GM12878 (cell line): Measurements from ENCODE around the gene SKIDA1. TPM values are rescaled to one million over a fixed set of nuclear protein-coding genes. Genes with fewer than 3 reads are reported as not detected.

Source experiments
- ATAC-seq: fragments of 200-7000 bp; cut with Tn5 transposase; 3 replicates; pipeline ENCODE4 v1.9.1; 2020; ENCODE audit warnings: mild to moderate bottlenecking, moderate library complexity
- BruUV-seq: library from RNA; stranded (reverse); fragments of 400-500 nt; replicated peaks from 2 replicates; lab custom pipeline; 2021; lab: Mats Ljungman, UMichigan
- CTCF ChIA-PET: fragments of 300-600 bp; sonication (Branson Sonifier 250); formaldehyde crosslinking; extraction: SDS; loops from one replicate; lab custom pipeline; 2021; ENCODE audit warnings: inconsistent platforms; lab: Yijun Ruan, JAX
- POLR2A ChIA-PET: fragments of 350-600 bp; formaldehyde crosslinking; extraction: SDS; loops from one replicate; lab custom pipeline; 2021; ENCODE audit warnings: inconsistent platforms; lab: Charles Lee
- RAD21 ChIA-PET: fragments of 300-600 bp; sonication (Branson Sonifier 250); formaldehyde crosslinking; loops from one replicate; lab custom pipeline; 2023; ENCODE audit warnings: antibody characterized with exemption; ENCODE audit not compliant: unreplicated experiment; lab: Charles Lee
- SMC1A ChIA-PET: fragments of 300-600 bp; sonication (Branson Sonifier 250); formaldehyde crosslinking; loops from one replicate; lab custom pipeline; 2023; ENCODE audit not compliant: unreplicated experiment, uncharacterized antibody; lab: Charles Lee
- DNase-seq: peaks from one replicate; pipeline ENCODE4 v3.0.0-alpha.2; 2011; ENCODE audit warnings: low read depth, low spot score
- FAIRE-seq: peaks from 3 replicates; lab custom pipeline; 2011; peaks lifted over from hg19 to GRCh38; lab: Jason Lieb, UNC
- H2AFZ ChIP-seq: 2 replicates; pipeline ENCODE4 v1.6.0; 2011; ENCODE audit warnings: low read depth, low read length, control low read depth; ENCODE audit not compliant: control insufficient read depth
- H3K27ac ChIP-seq: 2 replicates; pipeline ENCODE4 v1.5.1; 2011; ENCODE audit warnings: control low read depth; ENCODE audit not compliant: control insufficient read depth, insufficient read depth
- H3K27me3 ChIP-seq, 2 experiments: replicated peaks in 1 of 2; 2 replicates each; pipeline versions ENCODE4 v1.6.0 to v1.6.1; 2011; ENCODE audit warnings: low read length in 1 of 2; ENCODE audit not compliant: control insufficient read depth in 2 of 2, insufficient read depth in 2 of 2
- H3K36me3 ChIP-seq, 2 experiments: 2 replicates each; pipeline ENCODE4 v1.5.1; 2011; ENCODE audit warnings: low read length in 1 of 2; ENCODE audit not compliant: control insufficient read depth in 2 of 2, insufficient read depth in 2 of 2
- H3K4me1 ChIP-seq: 2 replicates; pipeline ENCODE4 v1.6.1; 2011; ENCODE audit warnings: mild to moderate bottlenecking, low read length, moderate library complexity, mixed read lengths; ENCODE audit not compliant: control insufficient read depth, insufficient read depth
- H3K4me2 ChIP-seq: 2 replicates; pipeline ENCODE4 v1.6.0; 2011; ENCODE audit warnings: control low read depth; ENCODE audit not compliant: control insufficient read depth, insufficient read depth
- H3K4me3 ChIP-seq: fragments of 200-600 bp; sonication (generic); 2 replicates; pipeline ENCODE4 v1.5.1; 2016
- H3K79me2 ChIP-seq: 2 replicates; pipeline ENCODE4 v1.6.0; 2011; ENCODE audit warnings: low read length; ENCODE audit not compliant: control insufficient read depth, insufficient read depth
- H3K9ac ChIP-seq: 2 replicates; pipeline ENCODE4 v1.8.0; 2011; ENCODE audit warnings: low read length, control low read depth, mixed read lengths; ENCODE audit not compliant: control insufficient read depth, insufficient read depth
- H3K9me3 ChIP-seq: replicated peaks from 3 replicates; pipeline ENCODE4 v1.5.1; 2011; ENCODE audit warnings: mild to moderate bottlenecking, low read length; ENCODE audit not compliant: control insufficient read depth, insufficient read depth
- H4K20me1 ChIP-seq: 2 replicates; pipeline ENCODE4 v1.6.0; 2011; ENCODE audit not compliant: control insufficient read depth, insufficient read depth
- CEBPB ChIP-seq, 2 experiments: fragments of 150-350 bp in 1 of 2; IDR thresholded peaks; 2 replicates each; pipeline ENCODE4 v1.6.1; 2012 to 2014; ENCODE audit warnings: low read depth in 2 of 2, low read length in 2 of 2, borderline replicate concordance in 1 of 2, inconsistent platforms in 1 of 2
- CHD4 ChIP-seq: fragments of 200-600 bp; sonication (generic); IDR thresholded peaks from 2 replicates; pipeline ENCODE4 v1.6.1; 2016; ENCODE audit warnings: mild to moderate bottlenecking
- NFYA ChIP-seq: IDR thresholded peaks from 2 replicates; pipeline ENCODE4 v1.6.1; 2011; ENCODE audit warnings: low read depth, mild to moderate bottlenecking, low read length, improper control_type of control experiment, borderline replicate concordance
- WRNIP1 ChIP-seq: IDR thresholded peaks from 2 replicates; pipeline ENCODE4 v1.6.1; 2011; ENCODE audit warnings: low read depth, low read length, improper control_type of control experiment, borderline replicate concordance
- WGBS: methylation state at CpG from one replicate; pipeline ENCODE4 v1.1.6; 2016; ENCODE audit warnings: low lambda C conversion rate; ENCODE audit not compliant: insufficient replicate concordance, insufficient coverage; ENCODE audit errors: missing lambda C conversion rate; 5-methylcytosine and 5-hydroxymethylcytosine counted together
- in situ Hi-C: fragments of 300-500 bp; cut with MboI; formaldehyde crosslinking; loops from 9 replicates; pipeline ENCODE4 v1.14.3; 2018; ENCODE audit warnings: mixed read lengths
- intact Hi-C: fragments of 100-400 bp; cut with micrococcal nuclease; formaldehyde crosslinking; loops from one replicate; pipeline ENCODE4 v1.14.2; 2022; ENCODE audit not compliant: unreplicated experiment
- polyA plus RNA-seq, 11 experiments: library from polyadenylated mRNA; depleted of rRNA in 4 of 11; unstranded in 6 of 11; stranded (reverse) in 5 of 11; fragments of >200 nt; fragmentation: Nextera tagmentation in 4 of 11; fragmentation: Illumina TruSeq in 1 of 11; extraction: Ambion mirVana in 4 of 11; extraction: Trizol in 1 of 11; gene quantifications; 1 replicate in 1 of 11; 2 replicates in 10 of 11; pipeline versions ENCODE4 v1.2.1 to v1.2.3, GENCODE V29; 2011 to 2016; ENCODE audit warnings: inconsistent platforms in 2 of 11, missing spikeins in 2 of 11, low read depth in 1 of 11
- total RNA-seq, 4 experiments: library from RNA; depleted of rRNA in 3 of 4; stranded (reverse); fragments of >200 nt in 3 of 4; fragmentation: Illumina TruSeq in 1 of 4; extraction: Trizol in 1 of 4; gene quantifications; 2 replicates each; pipeline versions ENCODE4 v1.2.1 to v1.2.3, GENCODE V29; 2013 to 2021
- TF ChIP-seq, protein P1 (sequence below): fragments of 450-650 bp; IDR thresholded peaks from 2 replicates; pipeline ENCODE4 v1.6.1; 2017; ENCODE audit warnings: mild to moderate bottlenecking, low read depth, inconsistent platforms; ENCODE audit not compliant: poor library complexity, severe bottlenecking

SKIDA1 gene
- total and polyA plus RNA-seq, 10 of the 15 experiments (the other 5 are each of a cell fraction or from before 2014, with no cell fraction given) = 0.05 to 0.90 (median 0.28) TPM

DNA sequence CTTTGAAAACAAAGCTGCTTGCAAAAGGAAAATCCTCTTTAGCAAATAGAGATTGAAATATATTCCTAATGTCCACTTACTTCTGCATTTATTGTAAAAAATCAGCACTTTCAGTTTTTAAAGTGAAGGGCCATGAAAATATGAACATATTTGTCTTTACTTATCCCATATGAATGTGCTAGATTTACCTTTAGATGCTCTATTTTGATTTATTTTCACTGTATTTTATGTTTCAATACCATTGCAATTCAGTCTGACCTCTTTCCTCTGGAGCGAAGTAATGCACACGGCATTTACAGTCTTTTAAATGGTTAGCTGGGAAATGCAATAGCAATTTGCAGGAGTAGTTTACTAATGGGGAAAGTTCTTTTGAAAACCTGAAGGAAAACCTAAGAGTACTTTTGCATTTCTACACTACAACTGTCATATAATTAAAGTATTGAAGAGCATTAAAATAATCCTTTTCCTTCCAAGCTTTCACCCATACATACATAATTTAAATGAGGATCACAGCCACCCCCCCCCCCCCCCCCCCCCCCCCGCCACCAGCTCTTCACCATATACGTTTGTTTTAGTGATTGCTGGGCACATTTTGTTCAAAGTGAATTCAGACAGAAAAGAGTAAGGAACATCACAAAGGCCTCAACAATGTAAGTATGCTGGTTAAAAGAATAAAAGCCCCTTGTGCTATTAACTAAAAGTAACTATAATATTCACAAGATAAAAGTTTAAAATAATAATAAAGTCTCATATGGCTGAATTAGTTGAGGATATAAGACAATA, 3.5 kb downstream of the SKIDA1 start:
- in situ Hi-C loops (no loop called here), intact Hi-C loops (no loop called here)
- Histone ChIP-seq H3K27me3 (peaks cover 3 to 15% of the 10 kb centered on the region in 2 experiments), H3K79me2 (no peaks in the 10 kb centered on the region), H3K36me3 (no peaks in the 10 kb centered on the region), H3K4me3 (no peak overlapping the region), H3K4me2 (no peak overlapping the region), H3K27ac (no peak overlapping the region), H2AFZ (no peak overlapping the region), H3K4me1 (peaks cover 28% of the 10 kb centered on the region), H3K9me3 (no peaks in the 10 kb centered on the region), H3K9ac (no peak overlapping the region), H4K20me1 (no peaks in the 10 kb centered on the region)
- CTCF ChIA-PET = interaction anchor here (1.4 kb wide), 1 partner anchor 26 kb away, joined by 5 read pairs; no protein-coding TSS in a partner anchor
- RAD21 ChIA-PET = interaction anchor here (1.4 to 1.6 kb wide), 2 partner anchors 11 to 25 kb away, joined by 5 to 6 read pairs; no protein-coding TSS in a partner anchor
- SMC1A ChIA-PET = interaction anchor here (0.6 kb wide), 1 partner anchor 47 kb away, joined by 4 read pairs; no protein-coding TSS in a partner anchor
- POLR2A ChIA-PET = interaction anchor here (0.6 kb wide), 2 partner anchors 189 to 434 kb away, joined by 3 to 5 read pairs; no protein-coding TSS in a partner anchor
- no peak for FAIRE-seq
- 72% methylated on average over 2 of the region's 4 CpGs for WGBS
- no peak for DNase-seq
- no TSS peak for BruUV-seq
- TF ChIP-seq WRNIP1 (no peak), CEBPB (IDR thresholded peaks at IDR 0.05; ENCODE audit: borderline replicate concordance in 1 of 2, low read depth in 2 of 2, low read length in 2 of 2) (no peak), NFYA (no peak), CHD4 (no peak)
- TF ChIP-seq, protein P1, sequence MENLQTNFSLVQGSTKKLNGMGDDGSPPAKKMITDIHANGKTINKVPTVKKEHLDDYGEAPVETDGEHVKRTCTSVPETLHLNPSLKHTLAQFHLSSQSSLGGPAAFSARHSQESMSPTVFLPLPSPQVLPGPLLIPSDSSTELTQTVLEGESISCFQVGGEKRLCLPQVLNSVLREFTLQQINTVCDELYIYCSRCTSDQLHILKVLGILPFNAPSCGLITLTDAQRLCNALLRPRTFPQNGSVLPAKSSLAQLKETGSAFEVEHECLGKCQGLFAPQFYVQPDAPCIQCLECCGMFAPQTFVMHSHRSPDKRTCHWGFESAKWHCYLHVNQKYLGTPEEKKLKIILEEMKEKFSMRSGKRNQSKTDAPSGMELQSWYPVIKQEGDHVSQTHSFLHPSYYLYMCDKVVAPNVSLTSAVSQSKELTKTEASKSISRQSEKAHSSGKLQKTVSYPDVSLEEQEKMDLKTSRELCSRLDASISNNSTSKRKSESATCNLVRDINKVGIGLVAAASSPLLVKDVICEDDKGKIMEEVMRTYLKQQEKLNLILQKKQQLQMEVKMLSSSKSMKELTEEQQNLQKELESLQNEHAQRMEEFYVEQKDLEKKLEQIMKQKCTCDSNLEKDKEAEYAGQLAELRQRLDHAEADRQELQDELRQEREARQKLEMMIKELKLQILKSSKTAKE = no peak
- ATAC-seq = no peak
